ENCODE measurements around the gene TEX11. TPM values are rescaled to one million over a fixed set of nuclear protein-coding genes. Genes with fewer than 3 reads are reported as not detected.
A peak's percentile ranks its signal among the peaks of the same experiment; 100 is the strongest.

Gene TEX11
- total and polyA plus RNA-seq, 2 of the 13 experiments (the other 11 are each of a cell fraction or from before 2014, with no cell fraction given) = not detected

GRCh38 chrX:70825366-70825765 lies 83.1 kb downstream of the TEX11 start:
- ATAC-seq = no peak
- intact Hi-C loops (cut with micrococcal nuclease; ENCODE audit: unreplicated experiment) = no loop called here

GRCh38 chrX:70808942-70809940 lies 99.3 kb downstream of the TEX11 start:
- CTCF ChIA-PET (ENCODE audit: low intra/inter-chr PET ratio, low total read pairs) = no interaction called here
- Histone ChIP-seq H3K27me3 (ENCODE audit: control insufficient read depth in 1 of 2, insufficient read depth in 2 of 2, low read length in 2 of 2) (no peaks in the 10 kb centered on the region), H2AFZ (ENCODE audit: low read length) (no peak overlapping the region)

More at GRCh38 chrX:70825366-70825765, 83.1 kb downstream of the TEX11 start:
- Histone ChIP-seq H3K4me3 (replicated peaks in 1 of 3; ENCODE audit: insufficient read depth in 1 of 3, low read depth in 2 of 3, low read length in 3 of 3) (no peak overlapping the region), H3K27me3 (ENCODE audit: control insufficient read depth in 1 of 2, insufficient read depth in 2 of 2, low read length in 2 of 2) (no peaks in the 10 kb centered on the region; a peak in 1 of 5 replicates), H2AFZ (ENCODE audit: low read length) (no peak overlapping the region), H3K79me2 (ENCODE audit: insufficient read depth, low read length) (no peaks in the 10 kb centered on the region), H3K4me1 (ENCODE audit: insufficient read depth, low read length) (no peaks in the 10 kb centered on the region), H4K20me1 (ENCODE audit: insufficient read depth, low read length) (no peaks in the 10 kb centered on the region), H3K27ac (ENCODE audit: extremely low read length, insufficient read depth, low read length) (no peak overlapping the region), H3K9me3 (ENCODE audit: low read length) (no peaks in the 10 kb centered on the region), H3K4me2 (ENCODE audit: low read depth, low read length) (no peak overlapping the region), H3K9ac (ENCODE audit: insufficient read depth, low read depth, low read length) (no peak overlapping the region), H3K36me3 (replicated peaks in 1 of 2; ENCODE audit: control insufficient read depth in 1 of 2, insufficient read depth in 2 of 2, low read length in 2 of 2) (no peaks in the 10 kb centered on the region)
- no TSS peak for BruUV-seq (replicated peaks)
- DNase-seq (ENCODE audit: low spot score) = no peak
- ChIA-PET CTCF (ENCODE audit: low intra/inter-chr PET ratio, low total read pairs) (no interaction called here), POLR2A (no interaction called here)
- FAIRE-seq = no peak
- in situ Hi-C loops (cut with HindIII; ENCODE audit: extremely low pct_ligation_motif_present, low pct_unique_long_range_greater_than_20kb) = no loop called here
- TF ChIP-seq MAFK (conservative IDR thresholded peaks at IDR 0.05 in 1 of 2, IDR thresholded peaks at IDR 0.05 in 1 of 2; ENCODE audit: low read length in 2 of 2) = peak in 1 of 2 experiments; percentile 59; a peak in 3 of 4 replicates
- peak; percentile 43; the same call in 1 of the 2 replicates for TF ChIP-seq MAFF (IDR thresholded peaks at IDR 0.05; ENCODE audit: low read depth, low read length)
- no peak for TF ChIP-seq ZNF784 (CRISPR knock-in tag; IDR thresholded peaks at IDR 0.05; ENCODE audit: borderline replicate concordance)
- no peak for TF ChIP-seq NR1H2 (CRISPR knock-in tag; IDR thresholded peaks at IDR 0.05; ENCODE audit: borderline replicate concordance, low read depth)
- no peak for TF ChIP-seq ZNF670 (CRISPR knock-in tag; IDR thresholded peaks at IDR 0.05; ENCODE audit: borderline replicate concordance)
- WGBS (ENCODE audit: low lambda C conversion rate) = 34% methylated on average over 4 of the region's 4 CpGs

More at GRCh38 chrX:70808942-70809940, 99.3 kb downstream of the TEX11 start:
- intact Hi-C loops (cut with micrococcal nuclease; ENCODE audit: unreplicated experiment) (no loop called here), in situ Hi-C loops (cut with HindIII; ENCODE audit: extremely low pct_ligation_motif_present, low pct_unique_long_range_greater_than_20kb) (no loop called here)
- Histone ChIP-seq H4K20me1 (ENCODE audit: insufficient read depth, low read length) (no peaks in the 10 kb centered on the region), H3K79me2 (ENCODE audit: insufficient read depth, low read length) (no peaks in the 10 kb centered on the region), H3K4me2 (ENCODE audit: low read depth, low read length) (no peak overlapping the region), H3K9ac (ENCODE audit: insufficient read depth, low read depth, low read length) (no peak overlapping the region), H3K36me3 (replicated peaks in 1 of 2; ENCODE audit: control insufficient read depth in 1 of 2, insufficient read depth in 2 of 2, low read length in 2 of 2) (no peaks in the 10 kb centered on the region), H3K9me3 (ENCODE audit: low read length) (no peaks in the 10 kb centered on the region), H3K4me1 (ENCODE audit: insufficient read depth, low read length) (no peaks in the 10 kb centered on the region), H3K27ac (ENCODE audit: extremely low read length, insufficient read depth, low read length) (no peak overlapping the region), H3K4me3 (replicated peaks in 1 of 3; ENCODE audit: insufficient read depth in 1 of 3, low read depth in 2 of 3, low read length in 3 of 3) (no peak overlapping the region)
- FAIRE-seq = no peak
- POLR2A ChIA-PET = no interaction called here
- DNase-seq (ENCODE audit: low spot score) = no peak
- no peak for ATAC-seq
- no TSS peak for BruUV-seq (replicated peaks)
- 18% methylated on average over 9 of the region's 11 CpGs for WGBS (ENCODE audit: low lambda C conversion rate)
- no peak for TF ChIP-seq ZFP1 (CRISPR knock-in tag; IDR thresholded peaks at IDR 0.05)
- TF ChIP-seq ZBTB38 (CRISPR knock-in tag; IDR thresholded peaks at IDR 0.05) = no peak
- TF ChIP-seq PHF8 (CRISPR knock-in tag; IDR thresholded peaks at IDR 0.05) = no peak
- no peak for TF ChIP-seq CHCHD3 (CRISPR knock-in tag; IDR thresholded peaks at IDR 0.05)
- no peak for TF ChIP-seq AHR (CRISPR knock-in tag; IDR thresholded peaks at IDR 0.05)
- TF ChIP-seq TBL1XR1 (IDR thresholded peaks at IDR 0.05; ENCODE audit: borderline replicate concordance, low read length, partially characterized antibody) = no peak
- no peak for TF ChIP-seq MTA3 (CRISPR knock-in tag; IDR thresholded peaks at IDR 0.05)
- TF ChIP-seq, protein P1, sequence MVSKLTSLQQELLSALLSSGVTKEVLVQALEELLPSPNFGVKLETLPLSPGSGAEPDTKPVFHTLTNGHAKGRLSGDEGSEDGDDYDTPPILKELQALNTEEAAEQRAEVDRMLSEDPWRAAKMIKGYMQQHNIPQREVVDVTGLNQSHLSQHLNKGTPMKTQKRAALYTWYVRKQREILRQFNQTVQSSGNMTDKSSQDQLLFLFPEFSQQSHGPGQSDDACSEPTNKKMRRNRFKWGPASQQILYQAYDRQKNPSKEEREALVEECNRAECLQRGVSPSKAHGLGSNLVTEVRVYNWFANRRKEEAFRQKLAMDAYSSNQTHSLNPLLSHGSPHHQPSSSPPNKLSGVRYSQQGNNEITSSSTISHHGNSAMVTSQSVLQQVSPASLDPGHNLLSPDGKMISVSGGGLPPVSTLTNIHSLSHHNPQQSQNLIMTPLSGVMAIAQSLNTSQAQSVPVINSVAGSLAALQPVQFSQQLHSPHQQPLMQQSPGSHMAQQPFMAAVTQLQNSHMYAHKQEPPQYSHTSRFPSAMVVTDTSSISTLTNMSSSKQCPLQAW (CRISPR knock-in tag; IDR thresholded peaks at IDR 0.05) = no peak
